GM12878 (cell line): ENCODE results near the gene PPT1.

ENCODE experiments used
- BRCA1 ChIP-seq: IDR thresholded peaks from 2 replicates; pipeline ENCODE4 v1.6.1; 2011; ENCODE audit warnings: low read depth, low read length, improper control_type of control experiment
- HDAC6 ChIP-seq: fragments of 200-600 bp; sonication (generic); IDR thresholded peaks from one replicate; pipeline ENCODE4 v1.8.0; 2017; ENCODE audit warnings: antibody characterized with exemption; ENCODE audit not compliant: unreplicated experiment
- POLR2AphosphoS5 ChIP-seq: IDR thresholded peaks from 2 replicates; pipeline ENCODE4 v1.6.1; 2011; ENCODE audit warnings: mild to moderate bottlenecking, low read length, inconsistent platforms
- SIX5 ChIP-seq: IDR thresholded peaks from 2 replicates; pipeline ENCODE4 v1.6.1; 2011; ENCODE audit warnings: mild to moderate bottlenecking, low read depth, low read length, moderate library complexity; ENCODE audit not compliant: severe bottlenecking
- TF ChIP-seq, protein P1 (sequence below): IDR thresholded peaks from 2 replicates; pipeline ENCODE4 v1.6.1; 2012; ENCODE audit warnings: low read depth, low read length, improper control_type of control experiment
- TF ChIP-seq, protein P2 (sequence below), 3 experiments: IDR thresholded peaks in 2 of 3; conservative IDR thresholded peaks in 1 of 3; 2 replicates each; pipeline ENCODE4 v1.5.1; 2011; ENCODE audit warnings: low read depth in 3 of 3, low read length in 3 of 3, mild to moderate bottlenecking in 3 of 3, control low read depth in 2 of 3, moderate library complexity in 2 of 3, inconsistent platforms in 1 of 3, mixed read lengths in 1 of 3; ENCODE audit not compliant: control insufficient read depth in 2 of 3, insufficient read depth in 1 of 3; ENCODE audit errors: extremely low read depth in 1 of 3

- TF ChIP-seq SIX5 (no peak), BRCA1 (no peak), POLR2AphosphoS5 (no peak), HDAC6 (no peak)
- TF ChIP-seq, protein P1, sequence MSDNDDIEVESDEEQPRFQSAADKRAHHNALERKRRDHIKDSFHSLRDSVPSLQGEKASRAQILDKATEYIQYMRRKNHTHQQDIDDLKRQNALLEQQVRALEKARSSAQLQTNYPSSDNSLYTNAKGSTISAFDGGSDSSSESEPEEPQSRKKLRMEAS: no peak
- TF ChIP-seq, protein P2, sequence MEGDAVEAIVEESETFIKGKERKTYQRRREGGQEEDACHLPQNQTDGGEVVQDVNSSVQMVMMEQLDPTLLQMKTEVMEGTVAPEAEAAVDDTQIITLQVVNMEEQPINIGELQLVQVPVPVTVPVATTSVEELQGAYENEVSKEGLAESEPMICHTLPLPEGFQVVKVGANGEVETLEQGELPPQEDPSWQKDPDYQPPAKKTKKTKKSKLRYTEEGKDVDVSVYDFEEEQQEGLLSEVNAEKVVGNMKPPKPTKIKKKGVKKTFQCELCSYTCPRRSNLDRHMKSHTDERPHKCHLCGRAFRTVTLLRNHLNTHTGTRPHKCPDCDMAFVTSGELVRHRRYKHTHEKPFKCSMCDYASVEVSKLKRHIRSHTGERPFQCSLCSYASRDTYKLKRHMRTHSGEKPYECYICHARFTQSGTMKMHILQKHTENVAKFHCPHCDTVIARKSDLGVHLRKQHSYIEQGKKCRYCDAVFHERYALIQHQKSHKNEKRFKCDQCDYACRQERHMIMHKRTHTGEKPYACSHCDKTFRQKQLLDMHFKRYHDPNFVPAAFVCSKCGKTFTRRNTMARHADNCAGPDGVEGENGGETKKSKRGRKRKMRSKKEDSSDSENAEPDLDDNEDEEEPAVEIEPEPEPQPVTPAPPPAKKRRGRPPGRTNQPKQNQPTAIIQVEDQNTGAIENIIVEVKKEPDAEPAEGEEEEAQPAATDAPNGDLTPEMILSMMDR (IDR thresholded peaks at IDR 0.05 in 2 of 3, conservative IDR thresholded peaks at IDR 0.05 in 1 of 3; ENCODE audit: control insufficient read depth in 2 of 3, extremely low read depth in 1 of 3, insufficient read depth in 1 of 3, low read depth in 3 of 3, low read length in 3 of 3): no peak
Measured at GRCh38 chr1:40140211-40140973, 43.3 kb upstream of the PPT1 start.
